ENCODE results near the gene SNAI3. TPM values are rescaled to one million over a fixed set of nuclear protein-coding genes. Genes with fewer than 3 reads are reported as not detected.

SNAI3 gene
- total RNA-seq, 3 donors from 2014 or later, result 0.28 to 0.82 (median 0.55) TPM

DNA sequence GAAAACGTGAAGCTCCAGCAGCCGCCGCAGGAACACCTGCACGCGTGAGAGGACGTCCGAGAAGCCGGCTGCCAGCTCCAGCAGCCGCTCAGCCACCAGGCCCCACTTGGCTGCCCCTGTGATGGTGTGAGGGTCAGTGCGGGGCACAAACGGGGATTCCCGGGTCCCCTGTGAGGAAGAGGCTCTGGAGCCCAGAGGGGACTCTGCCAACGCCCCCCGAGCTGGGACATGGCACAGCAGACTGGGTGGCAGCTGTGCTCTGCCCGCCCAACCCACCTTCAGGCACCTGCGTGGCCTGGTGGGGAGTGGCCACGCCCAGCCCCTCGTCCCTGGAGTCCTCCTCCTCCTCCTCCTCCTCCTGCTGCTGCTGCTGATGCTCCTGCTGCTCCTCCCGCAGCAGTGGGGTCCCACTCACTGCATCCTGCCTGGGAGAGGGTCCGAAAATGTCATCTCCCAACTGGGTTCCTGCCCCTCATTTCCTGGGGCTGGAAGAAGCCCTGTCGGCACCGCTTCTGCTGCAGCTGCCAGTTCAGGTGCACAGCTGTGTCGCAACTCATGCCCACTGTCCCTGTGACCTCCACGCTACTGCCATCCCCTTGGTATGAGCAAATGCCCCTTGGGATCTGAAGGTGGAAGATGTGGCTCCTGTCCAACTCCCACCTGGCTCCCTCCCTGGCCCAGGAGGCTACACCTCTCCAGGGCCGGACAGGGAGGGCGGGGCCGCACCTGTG, 47.5 kb upstream of the SNAI3 start:
- TF ChIP-seq, protein P1, sequence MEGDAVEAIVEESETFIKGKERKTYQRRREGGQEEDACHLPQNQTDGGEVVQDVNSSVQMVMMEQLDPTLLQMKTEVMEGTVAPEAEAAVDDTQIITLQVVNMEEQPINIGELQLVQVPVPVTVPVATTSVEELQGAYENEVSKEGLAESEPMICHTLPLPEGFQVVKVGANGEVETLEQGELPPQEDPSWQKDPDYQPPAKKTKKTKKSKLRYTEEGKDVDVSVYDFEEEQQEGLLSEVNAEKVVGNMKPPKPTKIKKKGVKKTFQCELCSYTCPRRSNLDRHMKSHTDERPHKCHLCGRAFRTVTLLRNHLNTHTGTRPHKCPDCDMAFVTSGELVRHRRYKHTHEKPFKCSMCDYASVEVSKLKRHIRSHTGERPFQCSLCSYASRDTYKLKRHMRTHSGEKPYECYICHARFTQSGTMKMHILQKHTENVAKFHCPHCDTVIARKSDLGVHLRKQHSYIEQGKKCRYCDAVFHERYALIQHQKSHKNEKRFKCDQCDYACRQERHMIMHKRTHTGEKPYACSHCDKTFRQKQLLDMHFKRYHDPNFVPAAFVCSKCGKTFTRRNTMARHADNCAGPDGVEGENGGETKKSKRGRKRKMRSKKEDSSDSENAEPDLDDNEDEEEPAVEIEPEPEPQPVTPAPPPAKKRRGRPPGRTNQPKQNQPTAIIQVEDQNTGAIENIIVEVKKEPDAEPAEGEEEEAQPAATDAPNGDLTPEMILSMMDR (IDR thresholded peaks at IDR 0.05), result no peak
- H3K4me1 ChIP-seq (ENCODE audit: low read depth), result no peaks in the 10 kb centered on the region
- no peak for ATAC-seq
- no peaks in the 10 kb centered on the region for H3K36me3 ChIP-seq (ENCODE audit: low read depth)
- no peak for DNase-seq
- no peak overlapping the region for H3K4me3 ChIP-seq
- intact Hi-C loops (cut with DNase I, micrococcal nuclease), result no loop called here
- H3K9me3 ChIP-seq, result no peaks in the 10 kb centered on the region

DNA sequence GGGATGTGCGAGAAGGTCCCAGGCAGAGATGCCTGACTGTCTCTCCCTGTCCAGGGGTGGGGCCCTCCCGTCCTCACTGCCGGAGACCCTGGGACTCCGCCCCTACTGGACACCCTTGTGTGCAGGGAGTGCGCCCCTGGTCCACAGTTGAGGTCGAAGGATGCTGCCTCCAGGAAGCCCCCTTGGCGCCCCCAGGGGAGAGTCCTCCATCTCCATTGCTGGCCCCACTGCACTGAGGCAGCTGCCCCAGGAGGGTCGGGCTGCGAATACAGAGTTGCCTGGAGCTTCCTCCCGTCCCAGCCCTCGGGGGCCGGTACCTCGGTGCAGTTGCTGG, 46.6 kb upstream of the SNAI3 start:
- Histone ChIP-seq H3K4me1 (ENCODE audit: low read depth) (no peaks in the 10 kb centered on the region), H3K36me3 (ENCODE audit: low read depth) (no peaks in the 10 kb centered on the region), H3K9me3 (no peaks in the 10 kb centered on the region), H3K4me3 (no peak overlapping the region)
- no peak for ATAC-seq
- DNase-seq, result no peak
- TF ChIP-seq, protein P1 (IDR thresholded peaks at IDR 0.05), result no peak
- intact Hi-C loops (cut with DNase I, micrococcal nuclease), result no loop called here

DNA sequence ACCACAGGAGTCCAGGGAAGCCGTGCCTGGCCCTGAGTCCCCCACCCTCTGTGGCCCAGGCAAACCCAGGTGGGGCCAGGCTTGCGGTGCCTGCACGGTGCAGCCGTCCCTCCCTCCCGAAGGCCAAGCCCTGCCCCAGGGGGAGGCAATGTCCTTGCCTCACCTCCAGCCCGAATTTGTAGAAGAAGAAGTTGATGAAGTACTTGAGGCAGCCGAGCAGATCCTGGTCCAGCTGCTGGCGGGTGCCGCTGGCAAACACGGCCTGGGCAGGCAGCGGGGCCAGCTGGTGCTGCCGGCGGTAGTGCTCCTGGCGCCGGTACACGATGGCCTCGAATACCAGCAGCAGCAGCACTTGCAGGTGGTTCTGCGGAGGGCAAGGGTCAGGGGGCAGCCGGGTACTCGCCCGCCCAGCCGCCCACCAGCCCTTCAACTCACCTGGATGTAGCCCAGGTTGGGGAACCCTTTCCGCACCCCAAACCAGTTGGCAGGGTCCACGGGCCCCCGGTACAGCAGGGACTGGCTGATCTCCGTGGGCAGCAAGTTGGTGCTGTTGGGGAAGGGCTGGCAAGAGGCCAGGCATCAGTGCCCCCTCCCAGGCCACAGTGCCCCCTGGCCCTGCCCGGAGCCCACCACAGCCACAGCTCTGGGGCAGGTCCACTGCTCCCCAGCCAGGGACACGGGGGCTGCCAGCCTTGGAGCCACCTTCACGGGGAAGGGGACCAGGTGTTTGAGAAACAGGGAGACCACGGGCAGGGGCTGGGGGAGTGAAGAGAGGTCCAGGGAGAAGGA, 46.1 kb upstream of the SNAI3 start:
- TF ChIP-seq, protein P1 (IDR thresholded peaks at IDR 0.05), result no peak
- DNase-seq (no peak), ATAC-seq (no peak)
- Histone ChIP-seq H3K36me3 (ENCODE audit: low read depth) (no peaks in the 10 kb centered on the region), H3K4me3 (no peak overlapping the region), H3K4me1 (ENCODE audit: low read depth) (no peaks in the 10 kb centered on the region), H3K9me3 (no peaks in the 10 kb centered on the region)
- intact Hi-C loops (cut with DNase I, micrococcal nuclease), result no loop called here

GRCh38 chr16:88731699-88732098, 45.4 kb upstream of the SNAI3 start:
- intact Hi-C loops (cut with DNase I, micrococcal nuclease), result no loop called here
- Histone ChIP-seq H3K4me1 (ENCODE audit: low read depth) (no peaks in the 10 kb centered on the region), H3K4me3 (no peak overlapping the region), H3K36me3 (ENCODE audit: low read depth) (no peaks in the 10 kb centered on the region), H3K9me3 (no peaks in the 10 kb centered on the region)
- TF ChIP-seq, protein P1 (IDR thresholded peaks at IDR 0.05), result no peak
- DNase-seq, result no peak
- no peak for ATAC-seq

GRCh38 chr16:88730632-88731607, 44.6 kb upstream of the SNAI3 start:
- peaks cover under 1% of the 10 kb centered on the region for H3K36me3 ChIP-seq (ENCODE audit: low read depth)
- ATAC-seq (no peak), DNase-seq (no peak)
- TF ChIP-seq, protein P1 (IDR thresholded peaks at IDR 0.05), result no peak
- no peak overlapping the region for H3K4me3 ChIP-seq
- no peaks in the 10 kb centered on the region for H3K4me1 ChIP-seq (ENCODE audit: low read depth)
- H3K9me3 ChIP-seq, result no peaks in the 10 kb centered on the region
- intact Hi-C loops (cut with DNase I, micrococcal nuclease), result no loop called here

All from mucosa of descending colon (tissue), 3 donors.